Endometrium (tissue), 2 donors: ENCODE measurements around the gene HLA-E.

Experiments
- FAIRE-seq: peaks from 2 replicates; lab custom pipeline; 2012; peaks lifted over from hg19 to GRCh38; lab: Jason Lieb, UNC
- donor health status: control.
- donor health status: control.

HLA-E gene

DNA sequence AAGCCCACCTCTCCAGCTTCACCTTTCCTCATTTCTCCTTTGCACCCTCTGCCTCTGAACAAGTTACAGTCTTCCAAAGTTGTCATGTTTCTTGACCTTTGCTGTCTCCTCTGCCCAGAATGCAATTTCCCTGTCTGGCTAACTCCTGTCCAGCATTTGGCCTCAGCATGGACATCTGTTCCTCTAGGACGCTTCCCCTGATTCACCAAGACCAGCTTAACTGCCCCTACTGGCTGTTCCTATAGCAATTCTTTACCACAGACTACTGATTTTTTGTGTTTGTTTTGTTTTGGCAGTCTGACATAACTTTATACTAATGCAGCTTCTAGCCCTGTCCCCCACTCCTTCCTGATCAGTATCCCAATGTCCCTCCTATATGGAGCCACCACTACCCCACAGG is 53.6 kb downstream of the HLA-E start:
- FAIRE-seq, result no peak
